Left renal cortex interstitium (tissue), 4 donors: ENCODE results near the gene RBFOX1. TPM values are rescaled to one million over a fixed set of nuclear protein-coding genes. Genes with fewer than 3 reads are reported as not detected.

ENCODE experiments used
- DNase-seq, 4 donors: peaks; one replicate each; pipeline ENCODE4 v3.0.0-alpha.2; 2013; ENCODE audit warnings: low read depth in 4 of 4, low spot score in 2 of 4, missing footprints in 1 of 4
- polyA plus RNA-seq, 4 donors: library from polyadenylated mRNA; unstranded; fragments of 120-200 nt; gene quantifications; one replicate each; pipeline ENCODE4 v1.2.1, GENCODE V29; 2013; ENCODE audit not compliant: insufficient read length in 4 of 4

The RBFOX1 gene
- polyA plus RNA-seq, 4 donors, result 2.3 to 4.6 (median 2.6) TPM

GRCh38 chr16:7366993-7367880 is 34.6 kb downstream of the RBFOX1 start:
- no peak for DNase-seq

DNA sequence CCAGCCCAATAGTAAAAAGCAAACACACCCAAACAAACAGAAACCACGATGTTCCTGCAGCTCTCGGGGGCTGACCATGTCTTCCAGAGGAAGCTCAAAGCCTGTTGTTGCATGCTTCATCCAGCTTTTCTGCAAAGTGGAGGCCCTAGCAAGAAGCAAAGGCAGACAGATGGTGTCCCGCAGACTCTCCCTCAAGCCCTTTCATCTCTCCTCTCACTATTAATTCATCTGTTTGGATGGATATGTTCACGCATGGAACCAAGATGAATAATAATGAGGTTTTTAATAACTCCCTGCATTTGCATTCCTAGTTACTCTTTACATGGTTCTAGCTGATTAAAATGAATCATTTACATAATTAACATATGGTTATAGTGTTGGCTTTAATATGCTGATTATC is 36.6 kb downstream of the RBFOX1 start:
- no peak for DNase-seq

DNA sequence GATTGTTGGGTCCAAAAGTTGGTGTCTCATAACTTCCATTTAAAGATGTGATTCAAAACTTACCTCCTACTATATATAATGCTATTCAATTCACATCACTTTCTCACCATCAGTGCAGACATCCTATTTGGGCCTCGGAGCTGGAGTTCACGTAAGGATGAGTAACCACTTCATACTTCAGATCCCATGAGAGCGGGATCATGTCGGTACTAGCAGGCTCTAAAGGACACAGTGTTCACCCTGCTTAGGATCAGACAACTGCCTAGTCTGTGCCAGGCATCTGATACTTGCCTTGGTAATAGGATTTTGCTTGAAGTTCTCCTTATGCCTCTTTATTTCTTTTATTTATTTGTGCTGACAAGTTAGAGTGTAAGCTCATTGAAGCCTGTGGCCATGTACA is 39.5 kb downstream of the RBFOX1 start:
- DNase-seq, result no peak

DNA sequence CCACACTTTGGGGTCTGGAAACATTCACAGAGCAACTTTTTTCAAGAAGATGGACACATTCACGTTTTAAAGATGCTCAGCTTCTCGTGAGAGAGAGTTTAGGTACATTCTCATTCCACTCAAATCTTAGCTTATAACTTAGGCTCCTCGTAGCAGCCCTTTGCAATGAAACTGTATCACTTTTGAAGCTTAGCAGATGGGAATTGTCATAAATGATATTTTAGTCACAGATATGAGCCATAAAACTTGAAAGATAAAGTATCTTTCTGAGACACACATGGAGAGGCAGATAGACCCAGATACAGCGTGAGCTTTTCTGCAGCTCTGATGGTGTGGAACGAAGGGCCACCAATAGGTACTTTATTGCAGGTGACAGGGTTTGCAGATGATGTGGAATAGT is 41.1 kb downstream of the RBFOX1 start:
- no peak for DNase-seq

DNA sequence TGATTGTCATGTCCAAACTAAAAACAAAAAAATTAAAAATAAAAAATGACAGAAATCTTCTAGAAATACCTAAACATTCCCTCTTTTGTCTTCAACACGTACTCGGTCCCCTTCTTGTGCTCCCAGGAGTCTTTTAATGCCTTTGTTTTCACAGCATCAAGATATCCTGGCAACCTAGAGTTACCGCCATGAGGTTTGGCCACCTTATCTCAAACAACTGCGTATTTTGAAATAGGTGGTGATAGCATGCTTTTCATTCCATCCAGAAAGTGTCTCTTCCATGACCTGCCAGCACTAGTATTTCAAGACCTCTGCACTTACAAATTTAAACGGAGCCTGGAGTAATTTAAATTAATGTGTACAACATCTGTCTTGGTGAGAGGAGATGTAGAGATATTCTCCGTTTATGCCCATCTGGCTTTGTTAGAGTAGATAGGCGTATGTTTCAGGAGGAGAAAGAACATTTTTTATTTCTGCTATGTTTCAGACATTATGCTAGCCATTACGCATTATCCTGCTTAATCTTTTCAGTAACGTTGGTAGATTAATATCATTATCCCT is 42.0 kb downstream of the RBFOX1 start:
- no peak for DNase-seq

- no peak for DNase-seq
Observed at GRCh38 chr16:7376227-7376626, 43.6 kb downstream of the RBFOX1 start.

DNA sequence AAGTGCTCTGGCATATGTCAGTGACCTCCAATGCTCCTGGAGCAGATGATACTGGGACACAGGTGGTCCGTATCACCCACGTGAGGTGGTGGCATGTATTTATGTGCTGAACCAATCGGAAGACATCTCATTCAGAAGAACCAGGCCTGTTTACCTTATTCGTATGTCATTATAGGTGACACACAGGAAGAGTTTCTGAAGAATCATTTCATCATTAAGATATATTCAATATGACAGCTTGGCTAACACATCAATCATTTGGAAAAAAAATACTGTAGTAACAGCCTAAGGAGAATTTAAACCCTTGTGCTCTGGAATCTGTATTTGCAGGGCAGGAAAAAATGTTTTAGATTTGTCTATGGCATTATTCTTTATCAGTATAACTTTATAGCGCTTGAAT is 44.6 kb downstream of the RBFOX1 start:
- no peak for DNase-seq

DNA sequence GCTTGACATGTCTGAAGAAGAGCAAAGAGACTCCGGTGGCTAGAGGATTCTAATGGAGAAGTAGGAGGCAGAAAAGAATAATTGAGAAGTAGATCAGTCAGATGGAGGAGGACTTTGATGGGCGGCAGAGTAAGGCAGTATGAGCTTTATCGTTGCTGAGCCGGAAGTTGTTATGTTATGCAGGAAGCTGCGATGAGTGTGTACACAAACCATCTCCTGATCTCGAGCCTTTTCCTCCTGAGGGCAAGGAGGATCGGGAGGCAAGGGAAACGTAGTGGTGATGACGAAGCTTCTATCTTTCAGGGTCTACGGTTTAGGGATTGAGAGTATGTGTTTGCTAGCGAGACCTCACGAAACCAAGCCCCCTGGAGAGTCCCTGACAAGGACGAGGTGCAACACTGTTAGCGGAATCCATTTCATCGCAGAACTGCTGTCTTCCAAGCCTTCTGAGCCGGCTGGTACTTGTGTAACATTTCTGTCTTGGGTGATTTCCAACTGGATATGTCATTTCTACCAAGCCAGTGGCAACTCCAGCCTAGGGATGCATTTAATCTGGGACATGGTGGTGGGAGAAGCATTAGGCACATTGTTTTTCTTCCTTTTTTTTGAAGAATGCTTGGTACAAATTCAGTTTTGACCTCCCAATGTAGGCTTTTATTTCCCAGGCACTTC is 45.5 kb downstream of the RBFOX1 start:
- no peak for DNase-seq

DNA sequence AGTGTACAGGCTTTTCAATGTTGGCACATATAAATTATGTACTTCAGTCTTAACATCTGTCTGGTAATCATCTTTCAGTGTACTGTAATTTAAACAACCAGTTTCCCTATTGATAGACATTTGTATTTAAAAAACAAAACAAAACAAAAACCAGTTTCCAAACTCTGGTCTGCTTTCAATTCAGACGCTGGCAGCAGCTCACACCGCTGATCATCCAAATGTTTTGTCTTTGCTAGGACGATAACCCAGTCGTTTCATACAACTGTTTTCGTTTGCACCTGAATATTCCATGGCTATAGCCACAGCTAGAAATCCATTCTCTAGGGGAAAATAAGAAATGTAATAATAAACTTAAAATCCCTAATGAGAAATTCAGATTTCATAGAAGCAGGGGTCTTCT is 47.8 kb downstream of the RBFOX1 start:
- no peak for DNase-seq

GRCh38 chr16:7380911-7381310 is 48.3 kb downstream of the RBFOX1 start:
- no peak for DNase-seq

DNA sequence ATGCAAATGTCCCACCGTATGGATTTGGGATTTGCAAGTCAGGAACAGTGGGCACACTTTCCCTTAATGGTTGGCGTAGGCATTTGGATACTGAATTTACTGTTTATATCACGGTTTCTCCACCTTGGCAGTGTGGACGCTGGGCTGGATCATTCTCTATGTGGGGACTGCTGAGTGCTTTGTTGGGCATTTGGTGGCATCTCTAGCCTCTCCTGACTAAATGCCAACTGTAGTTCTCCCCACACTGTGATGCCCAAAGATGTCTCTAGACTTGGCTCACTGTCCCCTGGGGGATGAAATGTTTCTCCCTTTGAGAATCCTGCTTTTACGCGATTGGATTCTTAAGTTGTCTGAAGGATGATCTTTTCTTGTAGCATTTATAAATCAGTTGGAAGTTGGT is 49.0 kb downstream of the RBFOX1 start:
- no peak for DNase-seq

- no peak for DNase-seq
Observed at GRCh38 chr16:7382521-7382920, 49.9 kb downstream of the RBFOX1 start.

- DNase-seq, result no peak
Observed at GRCh38 chr16:7390974-7391373, 58.3 kb downstream of the RBFOX1 start.

DNA sequence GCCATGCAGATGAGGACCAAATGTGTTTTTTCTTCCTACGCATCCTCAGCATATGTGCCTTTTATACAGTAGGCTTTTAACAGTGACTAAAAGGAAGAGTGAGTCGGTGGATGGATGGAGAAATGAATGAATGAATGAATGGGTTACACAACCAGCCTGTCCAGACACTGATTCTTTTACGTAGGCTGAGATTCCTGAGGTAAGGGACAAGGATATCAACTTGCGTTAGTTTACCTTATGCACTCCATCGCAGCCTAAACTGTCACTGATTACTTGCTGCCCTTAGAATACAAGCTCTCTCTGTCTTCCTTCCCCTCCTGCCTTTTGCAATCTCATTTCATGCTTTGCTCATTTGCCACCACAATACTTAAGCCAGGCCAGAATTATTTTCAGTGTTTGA is 59.0 kb downstream of the RBFOX1 start:
- no peak for DNase-seq

DNA sequence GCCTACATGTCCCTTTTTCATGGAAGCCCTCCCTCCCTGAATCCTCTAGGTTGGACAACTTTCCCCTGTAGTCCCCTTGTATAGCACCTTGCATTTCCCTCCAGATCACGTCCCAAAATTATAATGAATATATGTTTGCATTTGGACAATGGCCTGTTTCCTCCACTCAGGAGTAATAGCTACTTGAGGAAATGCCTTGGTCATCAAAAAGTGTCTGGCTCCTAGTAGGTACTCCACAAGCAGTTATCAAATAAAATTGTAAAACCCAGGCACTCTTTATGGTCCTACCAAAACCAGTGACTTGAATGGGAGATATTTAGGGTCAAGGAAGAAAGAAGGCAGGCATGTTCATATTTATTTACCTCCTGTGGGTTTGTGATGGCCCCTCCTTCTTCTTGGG is 59.6 kb downstream of the RBFOX1 start:
- DNase-seq, result no peak

DNA sequence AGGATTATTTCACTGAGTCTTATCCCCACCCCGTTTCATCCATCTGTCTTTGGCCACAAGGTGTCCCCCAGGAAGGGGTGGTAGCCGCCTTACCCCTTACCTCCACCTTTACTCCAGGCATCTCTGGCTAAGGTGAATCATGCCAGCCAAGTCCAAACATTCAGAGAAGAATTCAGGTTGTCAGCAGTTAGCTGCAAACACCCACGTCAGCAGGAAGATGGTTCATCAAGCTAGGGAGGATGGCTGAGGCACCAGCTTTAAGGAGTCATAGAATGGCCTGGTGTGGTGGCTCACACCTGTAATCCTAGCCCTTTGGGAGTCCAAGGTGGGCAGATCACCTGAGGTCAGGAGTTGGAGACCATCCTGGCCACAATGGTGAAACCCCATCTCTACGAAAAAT is 61.0 kb downstream of the RBFOX1 start:
- no peak for DNase-seq

DNA sequence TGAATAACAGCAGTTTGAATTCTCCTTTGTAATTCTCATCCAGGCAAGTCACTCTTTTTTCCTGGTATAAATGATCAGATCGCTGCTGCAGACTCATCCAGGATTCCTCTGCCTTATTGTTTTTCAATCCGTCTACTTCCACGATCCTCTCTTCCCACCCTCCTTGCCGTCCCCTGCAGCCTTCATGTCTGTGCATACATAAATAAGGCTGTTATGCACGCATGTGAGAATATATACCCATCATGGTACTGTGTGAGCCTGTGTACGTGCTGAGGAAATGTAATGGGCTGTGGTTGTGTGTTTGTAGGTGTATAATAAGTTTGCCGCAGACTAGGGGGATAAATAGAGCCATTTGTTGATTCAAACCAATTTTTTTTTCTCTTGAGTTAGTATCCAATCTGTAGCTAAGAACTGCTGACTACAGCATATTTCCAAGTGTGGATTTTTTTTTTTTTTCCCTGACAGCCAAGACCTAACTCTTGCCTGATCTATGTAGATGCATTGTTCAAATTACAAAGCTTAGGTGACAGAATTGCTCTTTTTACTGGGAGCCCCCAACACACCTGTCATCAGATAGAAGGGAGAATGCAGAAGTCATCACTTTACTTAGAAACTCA is 62.2 kb downstream of the RBFOX1 start:
- no peak for DNase-seq

DNA sequence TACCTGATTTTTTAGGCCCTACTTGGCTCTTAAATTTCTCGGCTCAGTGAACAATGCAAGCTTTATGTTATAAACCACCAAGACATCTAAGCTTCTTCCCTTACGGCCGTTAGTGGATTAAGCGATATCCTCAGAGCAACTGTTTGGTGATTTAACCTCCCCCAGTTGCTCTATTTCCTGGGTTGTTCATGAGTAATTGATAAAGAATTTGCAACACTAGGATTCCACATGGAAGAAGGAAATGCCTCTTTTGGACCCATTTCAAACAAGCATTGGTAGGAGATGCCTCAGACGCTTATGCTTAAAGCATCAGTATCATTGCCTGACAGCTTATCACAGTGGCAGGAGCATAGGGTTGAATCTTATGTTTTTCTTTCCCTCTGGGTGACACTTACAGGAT is 65.3 kb downstream of the RBFOX1 start:
- DNase-seq, result no peak

GRCh38 chr16:7398536-7398935 is 65.9 kb downstream of the RBFOX1 start:
- no peak for DNase-seq

- DNase-seq, result no peak
Observed at GRCh38 chr16:7399296-7399695, 66.7 kb downstream of the RBFOX1 start.

DNA sequence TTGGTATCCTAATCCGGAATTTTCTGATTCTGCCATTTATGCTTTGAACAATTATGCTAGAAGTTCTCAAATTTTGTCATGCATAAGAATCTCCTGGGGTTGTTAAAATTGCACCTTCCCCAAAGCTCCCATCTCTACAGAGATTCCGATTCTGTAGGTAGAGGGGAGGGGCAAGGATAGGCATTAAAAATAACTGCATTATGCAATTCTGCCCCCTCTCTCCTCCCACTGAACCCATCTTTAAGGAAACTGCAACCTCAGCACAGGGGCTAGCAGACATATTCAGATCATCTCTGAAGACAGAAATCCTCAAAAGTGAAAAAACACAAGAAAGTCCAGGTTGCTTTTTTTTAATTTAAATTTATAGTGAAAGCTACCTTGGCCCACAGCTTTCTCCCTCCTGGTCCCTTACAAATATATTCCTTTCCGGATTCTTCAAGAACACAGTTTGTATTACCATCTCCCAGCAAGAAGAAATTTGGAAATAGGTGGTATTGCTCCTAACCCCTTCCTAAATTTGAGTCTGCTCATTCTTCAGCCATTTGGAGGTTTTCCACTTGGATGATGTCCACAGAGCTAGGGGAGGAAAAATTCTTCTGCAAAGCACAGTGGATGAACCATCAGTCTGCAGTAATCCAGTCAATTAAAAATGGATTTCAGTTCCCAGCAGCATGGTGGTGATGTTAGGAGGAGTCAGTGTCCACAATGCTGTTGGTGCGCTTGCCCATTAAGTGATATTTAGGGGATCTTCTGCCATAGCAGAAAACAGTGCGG is 67.7 kb downstream of the RBFOX1 start:
- DNase-seq, result no peak
